Measurements from ENCODE around the gene PARN. TPM values are rescaled to one million over a fixed set of nuclear protein-coding genes. Genes with fewer than 3 reads are reported as not detected.
A peak's percentile ranks its signal among the peaks of the same experiment; 100 is the strongest.

PARN gene
- total and polyA plus RNA-seq, 9 of the 15 experiments (the other 6 are each of a cell fraction or from before 2014, with no cell fraction given) = 9.6 to 51.3 (median 40.4) TPM

GRCh38 chr16:14529010-14529669 is 100.9 kb downstream of the PARN start (continued):
- no peak for TF ChIP-seq RBM17 (IDR thresholded peaks at IDR 0.05; ENCODE audit: borderline replicate concordance, low read depth, low read length)
- TF ChIP-seq ATF7 (IDR thresholded peaks at IDR 0.05) = peak; percentile 25; the same call in 1 of the 2 replicates
- peak; percentile 76 for TF ChIP-seq ARID2 (IDR thresholded peaks at IDR 0.05)
- TF ChIP-seq NFE2 (IDR thresholded peaks at IDR 0.05; ENCODE audit: low read depth) = peak; percentile 97
- TF ChIP-seq, protein P1, sequence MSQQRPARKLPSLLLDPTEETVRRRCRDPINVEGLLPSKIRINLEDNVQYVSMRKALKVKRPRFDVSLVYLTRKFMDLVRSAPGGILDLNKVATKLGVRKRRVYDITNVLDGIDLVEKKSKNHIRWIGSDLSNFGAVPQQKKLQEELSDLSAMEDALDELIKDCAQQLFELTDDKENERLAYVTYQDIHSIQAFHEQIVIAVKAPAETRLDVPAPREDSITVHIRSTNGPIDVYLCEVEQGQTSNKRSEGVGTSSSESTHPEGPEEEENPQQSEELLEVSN (IDR thresholded peaks at IDR 0.05; ENCODE audit: borderline replicate concordance in 1 of 2, extremely low read depth in 1 of 2, insufficient read depth in 1 of 2, insufficient read length in 1 of 2, low read depth in 1 of 2, low read length in 1 of 2, poor library complexity in 1 of 2, severe bottlenecking in 1 of 2) = no peak
- TF ChIP-seq SNIP1 (IDR thresholded peaks at IDR 0.05; ENCODE audit: low read depth) = no peak
- TF ChIP-seq MYC (IDR thresholded peaks at IDR 0.05; ENCODE audit: low read depth, low read length) = no peak
- TF ChIP-seq MYC (CRISPR knock-in tag; IDR thresholded peaks at IDR 0.05; ENCODE audit: borderline replicate concordance, low read depth) = no peak
- TF ChIP-seq ARNT (IDR thresholded peaks at IDR 0.05) = no peak
- no peak for TF ChIP-seq ZBED1 (IDR thresholded peaks at IDR 0.05)
- 0 out of 2 replicates have a peak, but pooled peaks have one; percentile 27 for TF ChIP-seq CTBP1 (IDR thresholded peaks at IDR 0.05; ENCODE audit: borderline replicate concordance)
- no peak for TF ChIP-seq ZNF354B (CRISPR knock-in tag; IDR thresholded peaks at IDR 0.05)
- 0 out of 2 replicates have a peak, but pooled peaks have one; percentile 15 for TF ChIP-seq CREB3L1 (IDR thresholded peaks at IDR 0.05; ENCODE audit: borderline replicate concordance, low read depth)
- TF ChIP-seq ZSCAN29 (IDR thresholded peaks at IDR 0.05) = peak; percentile 93
- TF ChIP-seq, protein P2, sequence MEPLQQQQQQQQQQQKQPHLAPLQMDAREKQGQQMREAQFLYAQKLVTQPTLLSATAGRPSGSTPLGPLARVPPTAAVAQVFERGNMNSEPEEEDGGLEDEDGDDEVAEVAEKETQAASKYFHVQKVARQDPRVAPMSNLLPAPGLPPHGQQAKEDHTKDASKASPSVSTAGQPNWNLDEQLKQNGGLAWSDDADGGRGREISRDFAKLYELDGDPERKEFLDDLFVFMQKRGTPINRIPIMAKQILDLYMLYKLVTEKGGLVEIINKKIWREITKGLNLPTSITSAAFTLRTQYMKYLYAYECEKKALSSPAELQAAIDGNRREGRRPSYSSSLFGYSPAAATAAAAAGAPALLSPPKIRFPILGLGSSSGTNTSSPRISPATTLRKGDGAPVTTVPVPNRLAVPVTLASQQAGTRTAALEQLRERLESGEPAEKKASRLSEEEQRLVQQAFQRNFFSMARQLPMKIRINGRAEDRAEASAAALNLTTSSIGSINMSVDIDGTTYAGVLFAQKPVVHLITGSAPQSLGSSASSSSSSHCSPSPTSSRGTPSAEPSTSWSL (CRISPR knock-in tag; IDR thresholded peaks at IDR 0.05; ENCODE audit: borderline replicate concordance) = no peak
- TF ChIP-seq TAF15 (IDR thresholded peaks at IDR 0.05; ENCODE audit: low read depth, low read length) = no peak
- TF ChIP-seq SIN3A (IDR thresholded peaks at IDR 0.05; ENCODE audit: borderline replicate concordance in 2 of 2, control insufficient read depth in 1 of 2, low read depth in 2 of 2, low read length in 2 of 2) = no peak
- no peak for TF ChIP-seq HDAC6 (IDR thresholded peaks at IDR 0.05; ENCODE audit: low read depth, low read length)
- TF ChIP-seq ILK (tag; IDR thresholded peaks at IDR 0.05; ENCODE audit: borderline replicate concordance, low read depth) = no peak
- no peak for TF ChIP-seq NFRKB (IDR thresholded peaks at IDR 0.05; ENCODE audit: low read depth)
- TF ChIP-seq MIER1 (IDR thresholded peaks at IDR 0.05; ENCODE audit: low read depth) = no peak
- no peak for TF ChIP-seq E2F3 (CRISPR knock-in tag; IDR thresholded peaks at IDR 0.05)
- TF ChIP-seq DEAF1 (CRISPR knock-in tag; IDR thresholded peaks at IDR 0.05) = peak; percentile 91
- peak; percentile 84 for TF ChIP-seq MAFK (IDR thresholded peaks at IDR 0.05; ENCODE audit: low read length)
- TF ChIP-seq BCOR (IDR thresholded peaks at IDR 0.05) = peak; percentile 12; the same call in 1 of the 2 replicates

All from K562 (cell line).